ENCODE results near the gene XYLT1. TPM values are rescaled to one million over a fixed set of nuclear protein-coding genes. Genes with fewer than 3 reads are reported as not detected.

The XYLT1 gene
- total RNA-seq, 1 donor from 2014 or later = 1.4 TPM

DNA sequence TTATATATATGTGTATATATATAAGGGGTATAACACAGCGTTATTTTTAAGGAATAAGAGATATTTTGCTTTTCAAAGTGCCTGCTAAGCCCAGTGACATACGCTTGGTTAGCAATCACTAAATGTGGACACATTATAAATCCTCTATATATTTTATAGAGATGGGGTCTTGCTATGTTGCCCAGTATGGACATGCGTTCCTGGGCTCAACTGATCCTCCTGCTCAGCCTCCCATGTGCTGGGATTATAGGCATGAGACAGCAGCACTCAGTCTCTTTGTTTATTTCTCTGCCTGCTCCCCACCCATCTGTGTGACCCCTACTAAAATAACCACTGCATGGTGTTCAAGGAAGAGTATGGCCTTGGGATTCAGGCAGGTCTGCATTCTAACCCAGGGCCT, 63.4 kb downstream of the XYLT1 start:
- DNase-seq (ENCODE audit: low read depth) = no peak

DNA sequence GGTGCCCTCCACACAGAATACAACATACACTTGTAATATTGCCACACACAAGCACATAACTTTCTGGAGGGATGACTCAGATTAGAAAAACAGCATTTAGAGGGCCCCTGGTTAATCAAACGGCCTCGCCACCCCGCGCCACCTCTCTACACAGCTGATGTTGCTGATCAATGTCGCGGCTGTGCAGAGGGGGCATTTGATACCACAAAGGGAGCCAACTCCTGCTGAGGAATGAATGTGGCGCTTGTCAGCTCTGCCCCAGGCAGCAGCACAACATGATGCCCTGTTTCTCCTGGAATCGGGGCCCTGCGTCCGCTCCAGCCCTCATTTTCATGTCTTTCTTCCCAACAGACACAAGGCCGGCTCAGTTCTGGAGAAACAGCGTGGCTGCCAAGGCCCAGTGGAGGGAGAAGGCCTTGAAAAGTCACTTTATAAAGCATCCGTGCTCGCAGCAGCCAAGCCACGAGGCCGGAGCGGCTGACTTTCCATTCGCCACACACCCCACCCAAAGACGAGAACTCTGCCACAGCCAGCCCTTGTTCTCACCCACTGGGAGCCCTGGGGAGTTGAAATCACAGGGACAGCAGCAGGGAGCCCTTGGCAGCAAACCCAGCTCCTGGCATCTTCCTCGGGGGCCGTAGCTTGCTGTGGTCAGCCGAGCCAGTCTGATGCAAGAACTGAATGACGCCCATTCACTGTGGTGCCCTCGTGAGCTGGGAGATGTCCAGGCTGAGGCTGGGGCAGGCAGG, 65.6 kb downstream of the XYLT1 start:
- DNase-seq (ENCODE audit: low read depth) = peak; percentile 70

DNA sequence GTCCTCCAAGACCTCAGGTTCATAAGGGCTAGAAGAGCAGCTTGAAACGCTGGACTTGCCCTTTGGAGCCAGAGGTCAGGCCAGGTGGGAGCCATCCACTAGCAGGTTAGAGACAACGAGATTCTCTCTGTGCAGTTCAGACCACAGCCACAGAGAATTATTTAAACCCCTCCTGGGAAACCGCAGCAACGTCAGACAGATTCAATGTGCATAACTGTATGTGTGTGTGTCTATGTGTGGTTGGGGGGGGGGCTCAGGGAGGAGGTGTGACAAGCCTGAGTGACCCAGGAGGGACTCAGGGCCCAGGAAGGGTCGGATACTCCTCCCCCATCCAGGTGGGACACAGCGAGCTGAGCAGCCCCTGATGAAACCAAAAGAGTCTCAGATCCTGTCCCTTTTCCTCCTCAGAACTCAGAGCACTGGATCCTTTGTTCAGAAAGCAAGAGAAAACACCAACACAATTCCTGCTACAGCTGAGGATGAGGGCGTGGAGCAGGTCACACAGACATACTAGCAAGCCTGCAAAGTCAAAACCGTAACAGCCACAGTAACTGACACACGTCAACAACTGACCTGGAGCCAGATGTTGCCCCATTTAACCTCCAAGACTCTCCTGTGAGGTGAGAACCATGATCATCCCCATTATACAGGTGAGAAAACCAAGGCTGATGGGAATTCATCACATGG, 66.8 kb downstream of the XYLT1 start:
- no peak for DNase-seq (ENCODE audit: low read depth)

DNA sequence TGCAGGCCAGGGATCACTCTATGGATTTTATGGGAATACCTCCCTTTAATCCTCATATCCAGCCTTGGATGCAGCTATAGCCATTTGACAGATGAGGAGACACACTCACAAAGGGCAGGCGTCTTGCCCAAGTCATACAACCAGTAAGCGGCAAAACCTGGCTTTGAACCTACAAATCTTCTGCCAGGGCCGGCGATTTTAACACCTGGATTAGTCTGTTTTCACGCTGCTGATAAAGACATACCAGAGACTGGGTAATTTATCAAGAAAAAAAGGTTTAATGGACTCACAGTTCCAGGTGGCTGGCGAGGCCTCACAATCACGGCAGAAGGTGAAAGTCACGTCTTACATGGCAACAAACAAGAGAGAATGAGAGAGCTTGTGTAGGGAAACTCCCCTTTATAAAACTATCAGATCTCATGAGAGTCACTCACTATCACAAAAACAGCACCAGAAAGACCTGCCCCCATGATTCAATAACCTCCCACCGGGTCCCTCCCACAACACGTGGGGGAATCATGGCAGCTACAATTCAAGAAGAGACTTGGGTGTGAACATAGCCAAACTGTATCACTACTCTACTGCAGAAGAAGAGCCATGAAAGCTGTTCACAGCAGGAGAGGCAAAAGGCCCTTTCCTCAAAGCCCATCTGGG, 67.5 kb downstream of the XYLT1 start:
- DNase-seq (ENCODE audit: low read depth) = no peak

DNA sequence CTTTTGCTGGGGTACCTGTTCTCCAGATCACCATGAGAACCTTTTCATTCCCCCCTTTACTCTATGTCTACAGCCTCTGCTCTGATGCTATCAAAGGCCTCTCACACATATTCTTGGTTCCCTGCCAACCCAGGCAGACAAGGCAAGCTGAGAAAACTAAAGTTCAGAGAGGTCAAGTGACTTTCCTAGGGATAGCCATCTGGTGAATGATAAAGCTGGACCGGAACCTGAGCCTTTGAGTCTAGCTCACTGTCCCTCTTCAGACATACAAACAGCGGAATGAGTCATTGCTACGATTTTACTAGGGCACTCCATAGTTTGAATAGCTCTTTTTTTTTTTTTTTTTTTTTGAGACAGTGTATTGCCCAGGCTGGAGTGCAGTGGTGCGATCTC, 73.3 kb downstream of the XYLT1 start:
- DNase-seq (ENCODE audit: low read depth) = peak; percentile 12

DNA sequence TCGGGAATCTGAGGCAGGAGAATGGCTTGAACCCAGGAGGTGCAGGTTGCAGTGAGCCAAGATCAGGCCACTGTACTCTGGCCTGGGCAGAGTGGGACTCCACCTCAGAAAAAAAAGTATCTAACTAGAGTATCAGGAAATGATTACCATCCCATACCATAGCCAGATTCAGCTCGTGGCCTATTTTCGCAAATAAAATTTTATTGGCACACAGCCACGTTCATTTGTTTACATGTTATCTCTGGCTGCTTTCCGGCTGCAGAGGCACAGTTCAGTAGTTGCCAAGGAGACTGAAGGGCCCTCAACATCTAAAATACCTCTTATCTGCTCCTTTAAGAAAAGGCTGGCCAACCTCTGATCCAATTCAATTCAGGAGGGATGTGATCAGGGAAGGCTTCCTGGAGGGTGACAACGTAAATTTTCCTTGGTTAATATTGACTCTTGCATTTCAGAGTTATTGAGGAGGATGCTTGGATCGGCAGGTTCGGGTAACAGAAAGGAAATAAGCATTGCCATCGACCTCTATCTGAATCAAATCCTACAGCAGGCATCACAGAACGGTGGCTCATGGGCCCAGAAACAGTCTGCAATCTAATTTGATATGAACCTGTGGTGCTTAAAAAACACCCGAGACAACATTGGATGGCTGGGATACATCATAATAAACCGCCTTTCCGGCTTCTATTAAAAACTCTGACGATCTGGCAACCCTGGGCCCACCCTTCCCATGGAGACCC, 73.8 kb downstream of the XYLT1 start:
- no peak for DNase-seq (ENCODE audit: low read depth)

DNA sequence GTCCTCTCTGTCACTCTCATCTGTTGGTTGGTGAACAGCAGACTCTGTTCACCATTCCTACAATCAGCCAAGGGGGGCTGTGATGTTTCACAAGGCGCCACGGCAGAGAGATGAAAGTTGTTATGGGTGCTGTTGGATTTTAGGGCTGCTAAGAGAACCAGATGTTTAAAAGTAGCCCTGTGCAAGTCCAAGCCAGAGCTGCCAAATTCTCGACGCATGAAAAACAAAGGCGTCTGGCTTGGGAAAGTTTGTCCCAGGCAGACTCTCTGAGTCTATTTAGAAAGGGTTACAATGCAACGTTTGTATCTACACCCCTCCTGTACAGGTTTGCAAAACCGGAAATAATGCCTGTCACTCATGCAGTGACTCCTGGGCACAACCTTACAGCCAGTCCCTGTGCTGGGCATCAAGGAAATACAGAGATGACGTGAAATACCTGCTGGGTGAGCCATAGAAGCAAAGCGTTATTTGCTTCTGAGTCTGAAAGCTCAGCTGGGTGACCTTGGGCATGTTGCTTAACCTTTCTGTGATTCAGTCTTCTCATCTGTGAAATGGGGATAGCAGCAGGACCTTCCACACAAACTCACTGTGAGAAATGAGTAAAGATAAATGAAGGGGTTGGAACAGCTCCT, 74.8 kb downstream of the XYLT1 start:
- no peak for DNase-seq (ENCODE audit: low read depth)

DNA sequence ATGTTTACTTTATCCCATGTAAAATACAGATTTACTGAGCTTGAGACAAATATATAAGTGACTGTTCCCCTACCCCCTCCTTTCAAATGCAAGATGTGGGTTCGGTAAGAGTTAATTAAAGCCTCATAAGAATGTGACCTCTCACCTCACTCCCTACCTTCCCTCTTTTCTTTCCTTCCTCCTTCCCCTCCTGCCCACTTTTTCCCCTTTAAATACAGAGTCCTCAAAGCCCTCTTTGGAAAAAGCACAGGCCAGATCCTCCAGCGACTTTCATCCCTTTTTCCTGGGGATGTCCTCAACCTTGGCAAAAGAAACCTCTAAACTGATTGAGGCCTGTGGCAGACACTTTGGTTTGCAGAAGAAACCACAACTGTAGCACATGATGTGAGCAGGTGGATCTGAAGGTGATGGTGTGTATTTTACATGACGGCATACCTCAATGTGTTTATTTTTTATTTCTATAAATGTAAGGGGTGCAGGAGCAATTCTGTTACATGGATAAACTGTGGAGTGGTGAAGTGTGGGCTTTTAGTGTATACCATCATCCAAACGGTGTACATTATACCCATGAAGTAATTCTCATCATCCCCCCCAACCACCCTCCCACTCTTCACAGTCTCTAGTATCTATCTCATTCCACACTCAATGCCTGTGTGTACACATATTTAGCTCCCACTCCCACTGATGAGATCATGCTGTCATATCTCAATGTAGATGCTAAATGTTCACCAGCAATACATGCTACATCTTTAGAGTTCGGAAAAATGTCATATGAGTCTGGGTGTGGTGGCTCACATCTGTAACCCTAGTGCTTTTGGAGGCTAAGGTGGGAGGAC, 77.7 kb downstream of the XYLT1 start:
- DNase-seq (ENCODE audit: low read depth) = peak; percentile 12

DNA sequence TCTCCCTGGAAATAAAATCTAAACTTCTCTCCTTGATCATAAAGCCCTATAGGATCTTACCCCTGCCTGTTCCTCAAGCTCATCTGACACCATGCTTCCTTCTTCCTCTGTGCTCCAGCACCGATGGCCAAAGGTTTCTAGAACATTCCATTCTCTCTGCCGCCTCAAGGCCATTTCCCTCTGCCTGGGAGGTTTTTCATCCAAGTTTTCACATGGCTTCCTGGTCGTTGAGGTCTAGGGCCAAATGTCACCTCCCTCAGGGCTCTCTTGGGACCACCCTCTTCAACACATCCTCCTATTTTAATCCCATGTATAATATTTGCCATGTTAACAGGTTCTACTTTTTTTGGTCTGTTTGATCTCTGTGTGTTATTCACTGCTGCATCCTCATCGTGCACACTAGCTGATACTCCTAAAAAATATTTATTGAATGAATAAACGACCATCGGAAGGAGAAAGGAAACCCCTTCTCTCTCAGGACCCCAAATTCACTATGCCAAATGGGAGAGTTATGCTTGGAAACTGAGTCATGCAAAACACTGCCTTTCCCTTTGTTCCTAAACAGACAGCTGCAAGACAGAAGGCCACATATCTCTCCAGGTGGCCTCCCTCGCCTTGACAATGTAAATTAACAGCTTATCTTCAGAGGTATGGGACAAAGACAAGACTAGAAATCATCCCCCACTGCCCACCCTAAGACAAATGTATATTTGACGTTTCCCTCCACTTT, 78.5 kb downstream of the XYLT1 start:
- no peak for DNase-seq (ENCODE audit: low read depth)

DNA sequence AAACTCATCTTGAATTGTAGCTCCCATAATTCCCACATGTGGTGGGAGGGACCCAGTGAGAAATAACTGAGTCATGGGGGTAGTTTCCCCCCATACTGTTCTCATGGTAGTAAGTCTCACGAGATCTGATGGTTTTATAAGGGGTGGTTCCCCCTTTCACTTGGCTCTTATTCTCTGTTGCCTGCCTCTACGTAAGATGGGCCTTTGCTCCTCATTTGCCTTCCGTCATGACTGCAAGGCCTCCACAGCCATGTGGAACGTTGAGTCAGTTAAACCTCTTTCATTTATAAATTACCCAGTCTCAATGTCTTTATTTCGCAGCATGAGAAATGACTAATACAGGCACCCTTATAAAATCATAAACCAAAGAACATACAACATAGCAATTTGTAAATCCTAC, 79.0 kb downstream of the XYLT1 start:
- DNase-seq (ENCODE audit: low read depth) = no peak

DNA sequence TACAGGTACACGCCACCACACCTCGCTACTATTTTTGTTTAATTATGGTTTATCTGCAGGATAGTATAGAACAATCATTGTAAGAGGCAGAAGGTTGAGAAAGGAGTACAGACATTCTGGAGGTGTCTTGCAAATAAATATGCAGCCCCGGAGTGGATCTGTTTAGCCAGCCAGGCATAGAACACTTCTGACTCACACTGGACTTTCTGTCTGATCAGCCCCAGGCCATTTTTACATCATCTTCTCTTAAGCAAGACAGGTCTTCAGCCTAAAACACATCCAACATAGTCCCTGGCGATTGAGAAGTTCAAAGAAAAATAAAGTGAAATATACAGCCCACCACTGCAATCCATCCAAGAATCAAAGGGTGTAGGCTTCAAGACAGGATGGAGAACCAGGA, 81.4 kb downstream of the XYLT1 start:
- DNase-seq (ENCODE audit: low read depth) = no peak

DNA sequence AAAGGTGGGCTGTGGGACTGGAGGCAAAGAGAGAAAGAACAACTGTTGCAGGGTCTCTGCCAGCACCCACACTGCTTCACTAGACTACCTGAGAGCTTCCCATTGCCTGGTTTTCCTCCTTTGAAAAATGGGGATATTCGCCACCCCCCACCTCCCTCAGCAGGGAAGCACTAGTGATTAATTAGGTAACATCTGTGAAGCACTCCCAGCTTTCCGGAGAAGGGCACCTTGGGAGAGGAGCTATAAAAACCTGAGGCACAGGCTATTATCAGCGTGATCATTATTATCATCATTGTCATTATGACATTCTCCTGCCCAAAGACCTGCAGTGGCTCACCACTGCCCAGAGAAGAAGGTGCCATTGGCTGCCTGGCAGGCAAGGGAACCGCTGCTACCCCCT, 83.5 kb downstream of the XYLT1 start:
- DNase-seq (ENCODE audit: low read depth) = no peak

DNA sequence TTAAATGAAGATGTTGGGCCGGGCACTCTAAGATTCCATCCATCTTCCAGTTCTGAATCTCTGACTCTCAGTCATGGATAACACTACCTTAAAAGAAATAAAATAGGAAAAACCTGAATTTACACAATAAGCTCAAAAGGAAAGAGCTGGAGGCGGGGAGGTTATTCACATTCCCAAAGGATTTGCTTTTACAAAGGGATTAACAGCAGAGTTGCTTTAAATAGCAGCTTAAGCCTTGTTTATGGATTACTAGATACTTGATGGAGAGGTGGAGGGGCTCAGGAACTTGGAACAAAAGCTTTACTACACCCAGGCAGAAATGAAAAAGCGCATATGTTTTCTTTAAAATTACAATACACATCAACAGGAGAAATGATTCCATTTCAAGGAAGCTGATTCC, 84.5 kb downstream of the XYLT1 start:
- no peak for DNase-seq (ENCODE audit: low read depth)

DNA sequence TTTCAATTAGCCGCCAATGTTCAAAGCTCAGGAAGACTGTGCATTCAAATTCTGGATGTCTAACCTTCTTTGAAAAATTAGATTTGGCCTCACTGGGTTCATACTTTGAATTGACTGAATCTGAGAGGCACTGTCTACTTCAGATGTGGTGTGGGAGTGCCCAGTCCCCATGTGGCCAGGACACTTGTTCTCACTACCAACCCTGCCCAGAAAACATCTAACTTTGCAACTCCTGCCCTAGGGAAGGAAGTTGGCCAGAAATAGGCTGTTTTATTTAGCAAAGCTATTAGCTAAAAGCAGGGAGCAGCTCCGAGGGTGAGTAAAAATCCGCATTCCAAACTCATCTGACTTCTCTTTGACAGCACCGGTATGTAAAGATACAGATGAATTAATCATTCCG, 86.3 kb downstream of the XYLT1 start:
- DNase-seq (ENCODE audit: low read depth) = no peak

DNA sequence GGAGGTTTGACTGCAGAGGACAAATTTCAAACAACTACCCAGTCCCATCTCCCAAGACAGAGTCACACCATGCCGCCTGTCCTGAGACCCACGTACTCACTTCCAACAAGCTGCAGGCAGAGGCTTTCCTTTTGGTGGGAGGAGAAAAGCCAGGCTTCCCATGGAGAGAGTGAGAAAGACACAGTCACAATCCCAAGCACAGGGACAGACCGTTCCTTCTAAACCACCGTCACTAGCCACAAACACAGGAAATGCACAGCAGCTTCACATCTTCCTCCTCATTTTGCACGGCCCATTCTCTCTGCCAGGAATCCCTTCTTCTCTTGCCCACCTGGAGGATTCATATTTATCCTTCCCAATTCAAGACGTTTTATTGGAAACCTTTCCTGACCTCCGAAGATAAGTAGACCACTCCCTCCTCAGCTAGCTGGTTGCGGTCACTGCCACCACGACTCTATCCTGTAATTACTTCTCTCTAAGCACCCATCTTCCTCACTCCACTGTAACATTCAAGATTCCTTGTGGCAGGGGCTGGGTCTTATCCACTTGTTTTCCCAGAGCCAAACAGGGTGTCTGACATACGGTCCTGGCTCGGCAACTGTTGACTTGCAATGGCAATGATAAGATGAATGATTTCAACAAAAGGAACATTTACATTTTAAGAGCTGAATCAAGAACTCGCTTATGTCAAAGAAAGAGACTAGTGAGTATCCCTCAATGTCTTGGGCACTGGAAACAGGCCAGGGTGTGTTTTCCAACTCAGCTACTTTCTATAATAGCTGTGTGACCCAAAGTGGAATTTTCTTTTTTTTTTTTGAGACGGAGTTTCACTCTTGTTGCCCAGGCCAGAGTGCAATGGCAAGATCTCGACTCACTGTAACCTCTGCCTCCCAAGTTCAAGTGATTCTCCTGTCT, 87.6 kb downstream of the XYLT1 start:
- no peak for DNase-seq (ENCODE audit: low read depth)

DNA sequence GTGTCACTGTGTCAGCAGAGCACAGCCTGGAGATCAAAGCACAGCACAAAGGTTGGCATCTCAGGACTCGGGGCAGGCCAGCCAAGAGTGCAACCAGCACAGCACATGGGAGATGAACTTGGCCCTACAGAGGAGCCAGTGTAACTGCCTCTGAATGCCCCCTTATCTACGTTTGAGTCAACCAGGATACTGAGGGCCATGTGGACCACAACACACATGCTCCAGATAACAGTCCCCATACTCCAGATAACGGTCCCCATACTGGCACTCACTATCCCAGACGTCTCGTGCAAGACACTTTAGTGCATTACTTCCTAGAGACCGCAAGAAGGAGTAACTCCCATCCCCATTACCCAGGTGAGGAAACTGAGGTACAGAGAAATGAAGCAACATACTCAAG, 88.2 kb downstream of the XYLT1 start:
- DNase-seq (ENCODE audit: low read depth) = no peak

DNA sequence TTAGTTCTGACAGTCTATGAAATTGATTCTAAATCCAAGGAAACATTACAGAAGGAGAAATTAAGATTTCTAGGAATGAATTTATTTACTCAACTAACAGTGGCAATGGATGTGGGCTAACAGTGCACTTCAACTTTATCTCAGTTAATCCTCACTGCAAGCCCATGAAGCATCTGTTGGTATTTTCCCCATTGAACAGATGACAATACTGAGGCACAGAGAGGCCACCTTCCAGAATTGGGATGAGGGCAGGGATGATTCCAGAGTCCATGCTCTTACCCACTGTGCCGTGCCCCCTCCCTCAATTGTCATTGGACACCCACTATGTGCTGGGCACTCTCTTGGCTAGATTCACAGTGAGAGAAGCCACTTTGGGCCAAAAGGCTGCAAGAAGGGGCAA, 89.0 kb downstream of the XYLT1 start:
- no peak for DNase-seq (ENCODE audit: low read depth)

DNA sequence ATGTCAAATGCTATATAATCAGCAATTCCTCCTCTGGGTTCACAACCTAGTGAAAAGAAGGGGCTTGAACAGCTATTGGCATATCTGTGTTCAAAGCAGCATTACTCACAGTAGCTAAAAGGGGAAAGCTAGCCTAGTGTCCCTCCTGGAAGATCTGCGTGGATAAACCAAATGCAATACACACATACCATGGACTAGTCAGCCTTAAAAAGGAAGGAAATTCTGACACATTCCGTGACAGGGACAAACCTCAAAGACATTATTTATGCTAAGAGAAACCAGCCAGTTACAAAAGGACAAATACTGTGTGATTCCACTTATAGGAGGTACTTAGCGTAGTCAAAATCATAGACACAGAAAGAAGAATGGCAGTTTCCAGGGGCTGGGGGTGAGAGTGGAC, 90.1 kb downstream of the XYLT1 start:
- no peak for DNase-seq (ENCODE audit: low read depth)

DNA sequence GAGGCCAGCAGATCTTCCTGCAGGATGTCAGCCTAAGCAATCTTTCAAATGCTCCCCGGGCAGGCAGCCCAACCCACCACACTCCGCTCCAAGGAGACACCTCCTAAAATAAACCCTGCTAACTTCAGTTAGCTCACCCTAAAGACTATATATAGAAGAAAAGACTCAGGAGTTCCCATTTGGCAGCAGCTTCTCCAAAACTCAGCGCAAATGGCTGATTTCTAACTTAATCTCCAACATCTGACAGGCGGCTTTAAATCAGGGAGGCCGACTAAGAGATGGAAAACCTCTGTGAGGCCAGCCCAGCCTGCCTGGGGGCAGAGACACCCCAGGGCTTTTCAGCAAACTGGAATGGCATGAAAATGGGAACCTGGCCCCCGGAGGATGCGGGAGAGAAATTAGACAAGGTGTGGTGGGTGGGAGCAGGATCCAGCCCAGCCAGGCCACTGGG, 91.6 kb downstream of the XYLT1 start:
- DNase-seq (ENCODE audit: low read depth) = peak; percentile 29

Data from myocyte (in vitro differentiated cells).